Measurements from ENCODE around the gene ADAP1. TPM values are rescaled to one million over a fixed set of nuclear protein-coding genes. Genes with fewer than 3 reads are reported as not detected.

Gene ADAP1
- total RNA-seq, result 4.4 and 4.8 TPM in 2 replicates

GRCh38 chr7:954330-955238, at the start of gene ADAP1:
TSS of gene ADAP1 (minus strand) at chr7:954680. CDS start at chr7:954477, 203 bp downstream.

GRCh38 chr7:983004-983615, 28.6 kb upstream of the ADAP1 start, which contains the start of gene CYP2W1:
TSS of gene CYP2W1 (plus strand) at chr7:983181. CDS start at chr7:983212, 31 bp downstream.

GRCh38 chr7:974820-975681, 20.6 kb upstream of the ADAP1 start, which contains the start of gene COX19:
TSS of gene COX19 (minus strand) at chr7:975549. CDS start at chr7:975509, 40 bp downstream.

GRCh38 chr7:876077-876971, 78.2 kb downstream of the ADAP1 start, which contains the start of gene GET4:
TSS of gene GET4 (plus strand) at chr7:876554. CDS start at chr7:876646, 92 bp downstream.

Other genes with a start within 250 kb of the ADAP1 start
- gene DNAAF5, start 228.0 kb downstream of the ADAP1 start, total RNA-seq, result 17.8 and 24.1 TPM in 2 replicates
- 20.9 and 23.3 TPM in 2 replicates for gene PRKAR1B, start 227.4 kb downstream of the ADAP1 start, total RNA-seq
- 291 and 366 TPM in 2 replicates for gene SUN1, start 122.2 kb downstream of the ADAP1 start, total RNA-seq
- 19.4 and 30.4 TPM in 2 replicates for gene GET4, start 78.1 kb downstream of the ADAP1 start, total RNA-seq
- gene COX19, start 20.9 kb upstream of the ADAP1 start, total RNA-seq, result 9.8 and 10.1 TPM in 2 replicates
- not detected in 2 replicates for gene CYP2W1, start 28.5 kb upstream of the ADAP1 start, total RNA-seq
- 16.4 and 16.7 TPM in 2 replicates for gene GPR146, start 89.9 kb upstream of the ADAP1 start, total RNA-seq
- 3.2 and 5.3 TPM in 2 replicates for gene GPER1, start 133.4 kb upstream of the ADAP1 start, total RNA-seq
- 12.2 and 13.6 TPM in 2 replicates for gene ZFAND2A, start 205.5 kb upstream of the ADAP1 start, total RNA-seq

All from smooth muscle cell of the pulmonary artery (primary cell).